ENCODE data around the gene GUCA2A.

GUCA2A gene

DNA sequence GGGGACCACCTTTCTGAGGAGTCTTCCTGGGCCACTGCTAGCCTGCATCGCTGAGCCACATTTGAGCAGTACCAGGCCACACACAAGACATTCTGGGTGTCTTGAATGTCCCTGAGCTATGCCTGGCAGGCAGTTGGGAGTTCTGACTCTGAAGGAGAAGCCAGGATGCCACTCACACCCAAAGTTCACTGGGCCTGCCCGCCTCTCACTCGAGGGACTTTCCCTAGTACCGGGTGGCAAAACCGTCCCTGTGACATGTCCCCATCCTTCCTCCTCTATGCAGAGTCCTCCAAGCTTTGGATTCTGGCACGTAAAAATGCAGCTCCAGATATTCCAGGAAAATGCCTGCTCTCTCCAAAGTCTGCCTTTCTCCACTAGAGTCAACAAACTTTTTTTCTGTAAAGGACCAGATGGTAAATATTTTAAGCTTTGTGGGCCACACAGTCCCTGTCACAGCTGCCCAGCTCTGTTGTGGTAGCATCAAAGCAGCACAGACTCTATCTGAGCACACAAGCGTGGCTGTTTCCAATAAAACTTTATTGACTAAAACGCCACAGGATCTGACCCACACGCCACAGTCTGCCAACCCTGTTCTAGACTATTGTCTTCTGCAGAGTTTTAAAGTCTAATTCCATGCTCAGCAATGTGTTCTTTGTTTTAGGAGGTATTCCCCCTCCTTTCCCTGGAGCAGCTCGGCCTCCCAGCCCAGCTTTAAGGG lies 30.6 kb downstream of the GUCA2A start:
- DNase-seq (ENCODE audit: low read depth, low spot score), result no peak

- no peak for DNase-seq (ENCODE audit: low read depth, low spot score)
Observed at GRCh38 chr1:42133390-42133789, 31.2 kb downstream of the GUCA2A start.

DNA sequence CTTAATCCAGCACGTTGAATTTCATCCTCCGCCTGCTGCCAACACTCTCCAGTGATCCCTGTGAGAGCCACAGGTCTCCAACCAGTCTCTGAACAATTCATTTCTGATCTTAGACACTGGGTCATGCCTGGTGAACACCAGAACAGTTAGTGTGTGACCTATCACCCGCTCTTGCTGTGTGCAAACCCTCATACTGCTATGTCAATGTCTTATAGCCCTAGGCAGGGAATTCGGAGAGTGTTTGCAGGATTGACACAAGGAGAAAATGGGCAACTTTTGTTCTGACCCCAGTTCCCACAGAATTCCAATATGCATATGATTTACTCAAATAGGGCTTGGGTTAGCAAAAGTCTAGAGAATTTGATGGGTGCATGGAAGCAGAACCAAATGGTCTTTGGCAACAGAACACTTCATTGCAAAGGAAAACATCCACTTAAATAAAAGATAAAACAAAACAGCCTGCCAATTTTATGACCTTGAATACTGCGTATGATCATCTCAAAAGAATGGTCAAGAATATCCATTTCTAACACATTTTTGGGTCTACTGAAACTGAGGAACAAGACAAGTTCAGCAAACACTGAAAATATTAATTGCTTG lies 34.4 kb downstream of the GUCA2A start:
- no peak for DNase-seq (ENCODE audit: low read depth, low spot score)

GRCh38 chr1:42128964-42129363 lies 35.6 kb downstream of the GUCA2A start:
- no peak for DNase-seq (ENCODE audit: low read depth, low spot score)

DNA sequence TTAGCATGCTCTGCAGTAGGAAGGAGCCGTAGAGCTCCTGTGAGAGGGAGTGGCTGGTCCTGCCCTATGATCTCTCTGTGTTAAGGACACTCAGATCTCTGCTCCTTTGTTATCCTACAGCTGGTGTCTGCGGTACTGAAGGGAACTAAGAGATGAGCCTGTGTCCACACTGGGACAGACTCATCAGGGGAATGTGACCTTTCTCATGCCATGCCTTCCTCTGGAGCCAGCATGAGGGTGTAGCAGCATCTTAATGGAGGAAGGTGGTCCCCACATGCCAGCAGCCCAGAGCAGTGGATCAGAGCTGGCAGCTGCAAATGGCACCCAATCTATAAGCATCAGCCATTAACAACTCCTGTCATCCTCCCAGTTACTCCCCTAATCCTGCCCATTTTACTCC lies 36.0 kb downstream of the GUCA2A start:
- no peak for DNase-seq (ENCODE audit: low read depth, low spot score)

- DNase-seq (ENCODE audit: low read depth, low spot score), result no peak
Observed at GRCh38 chr1:42127767-42128166, 36.8 kb downstream of the GUCA2A start.

DNA sequence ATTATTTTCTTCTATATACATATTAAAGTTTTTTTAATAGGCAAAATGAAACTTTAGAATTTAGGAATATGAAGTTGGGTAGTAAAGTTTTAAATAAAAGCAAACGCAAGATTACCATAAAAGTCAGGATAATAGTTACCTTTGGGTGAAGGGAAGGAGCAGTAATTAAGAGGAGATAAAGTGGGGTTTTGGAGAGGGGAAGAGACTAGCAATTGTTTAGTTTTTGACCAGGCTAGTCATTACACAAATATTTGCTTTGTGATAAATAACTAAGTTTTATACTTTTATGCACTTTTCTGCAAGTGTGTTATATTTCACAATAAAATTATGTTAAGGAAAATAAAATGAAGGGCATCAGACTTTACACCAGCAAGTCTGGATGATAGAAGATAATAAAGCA lies 39.0 kb downstream of the GUCA2A start:
- DNase-seq (ENCODE audit: low read depth, low spot score), result no peak

DNA sequence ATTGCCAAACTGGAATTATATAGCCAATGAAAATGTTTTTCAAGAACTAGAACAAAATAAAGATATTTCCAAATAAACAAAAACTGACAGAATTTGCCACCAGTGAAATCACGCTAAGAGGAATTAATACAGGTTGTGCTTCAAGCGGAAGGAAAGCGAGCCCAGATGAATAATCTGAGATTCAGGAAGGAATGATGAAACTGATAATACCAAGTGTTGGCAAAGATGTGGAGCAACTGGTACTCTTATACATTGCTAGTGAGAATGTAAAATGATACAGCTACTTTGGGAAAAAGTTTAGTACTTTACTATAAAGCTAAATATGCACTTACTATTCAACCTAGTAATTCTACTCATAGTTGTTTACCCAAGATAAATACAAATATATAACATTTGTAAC lies 42.1 kb downstream of the GUCA2A start:
- DNase-seq (ENCODE audit: low read depth, low spot score), result no peak

DNA sequence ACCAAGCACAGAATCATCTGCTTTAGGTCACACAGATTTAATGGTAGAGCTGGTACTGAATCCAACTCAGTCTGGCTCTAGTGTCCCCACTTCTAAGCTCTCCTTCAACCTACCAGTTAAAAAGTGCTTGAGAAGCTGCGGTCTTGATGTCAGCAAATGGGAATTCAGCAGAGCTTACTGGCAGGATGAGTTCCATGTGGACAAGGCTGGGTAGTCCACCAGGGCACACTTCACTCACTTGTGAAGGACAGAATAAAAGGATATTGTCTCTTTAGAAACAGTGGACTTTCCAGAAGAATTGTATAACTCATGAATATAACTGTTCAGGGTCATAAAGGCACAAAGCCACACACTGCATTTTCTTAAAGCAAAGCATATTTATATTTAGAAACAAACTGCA lies 46.4 kb downstream of the GUCA2A start:
- no peak for DNase-seq (ENCODE audit: low read depth, low spot score)

- no peak for DNase-seq (ENCODE audit: low read depth, low spot score)
Observed at GRCh38 chr1:42117214-42117613, 47.3 kb downstream of the GUCA2A start.

- DNase-seq (ENCODE audit: low read depth, low spot score), result no peak
Observed at GRCh38 chr1:42114229-42114628, 50.3 kb downstream of the GUCA2A start.

Measured in astrocyte of the hippocampus (primary cell).